Activated CD8-positive, alpha-beta T cell treated with anti-CD3 and anti-CD28 coated beads for 36 hours (primary cell): ENCODE data around the gene PDE4B. TPM values are rescaled to one million over a fixed set of nuclear protein-coding genes. Genes with fewer than 3 reads are reported as not detected.

Source experiments
- ATAC-seq: fragments of 200-7000 bp; cut with Tn5 transposase; one replicate; pipeline ENCODE4 v1.10.0; 2021; ENCODE audit warnings: mild to moderate bottlenecking, moderate library complexity
- CTCF ChIA-PET: fragments of 350-600 bp; sonication (Branson Sonifier 250); formaldehyde crosslinking; loops from one replicate; lab custom pipeline; 2021; ENCODE audit warnings: antibody characterized with exemption; lab: Charles Lee
- POLR2A ChIA-PET: fragments of 350-600 bp; sonication (Branson Sonifier 250); formaldehyde crosslinking; loops from one replicate; lab custom pipeline; 2021; ENCODE audit warnings: antibody characterized with exemption; lab: Charles Lee
- DNase-seq: peaks from one replicate; pipeline ENCODE4 v3.0.0-alpha.2; 2020
- H3K27ac Mint-ChIP-seq: one replicate; pipeline ENCODE4 v1.8.0; 2021; ENCODE audit warnings: mild to moderate bottlenecking, mixed read lengths
- H3K27me3 Mint-ChIP-seq: one replicate; pipeline ENCODE4 v1.8.0; 2021; ENCODE audit warnings: mixed read lengths
- H3K36me3 Mint-ChIP-seq: one replicate; pipeline ENCODE4 v1.8.0; 2021; ENCODE audit warnings: low read depth, mixed read lengths
- H3K4me1 Mint-ChIP-seq: one replicate; pipeline ENCODE4 v1.8.0; 2021; ENCODE audit warnings: low read depth, mixed read lengths
- H3K4me3 Mint-ChIP-seq: one replicate; pipeline ENCODE4 v1.8.0; 2021; ENCODE audit warnings: mild to moderate bottlenecking, moderate library complexity, mixed read lengths
- H3K9me3 Mint-ChIP-seq: one replicate; pipeline ENCODE4 v1.8.0; 2021; ENCODE audit warnings: mixed read lengths
- intact Hi-C: fragments of 100-400 bp; cut with micrococcal nuclease; formaldehyde crosslinking; loops from one replicate; pipeline ENCODE4 v1.10.0; 2022
- total RNA-seq, 2 experiments: library from RNA; stranded (reverse); gene quantifications; one replicate each; pipeline ENCODE4 v1.2.3, GENCODE V29; 2021
- TF ChIP-seq, protein P1 (sequence below): fragments of 200-600 bp; IDR thresholded peaks from one replicate; pipeline ENCODE4 v1.8.0; 2022; ENCODE audit warnings: antibody characterized with exemption, mild to moderate bottlenecking

Gene PDE4B
- total RNA-seq, 2 experiments from 2014 or later: 32.4 to 33.1 TPM

DNA sequence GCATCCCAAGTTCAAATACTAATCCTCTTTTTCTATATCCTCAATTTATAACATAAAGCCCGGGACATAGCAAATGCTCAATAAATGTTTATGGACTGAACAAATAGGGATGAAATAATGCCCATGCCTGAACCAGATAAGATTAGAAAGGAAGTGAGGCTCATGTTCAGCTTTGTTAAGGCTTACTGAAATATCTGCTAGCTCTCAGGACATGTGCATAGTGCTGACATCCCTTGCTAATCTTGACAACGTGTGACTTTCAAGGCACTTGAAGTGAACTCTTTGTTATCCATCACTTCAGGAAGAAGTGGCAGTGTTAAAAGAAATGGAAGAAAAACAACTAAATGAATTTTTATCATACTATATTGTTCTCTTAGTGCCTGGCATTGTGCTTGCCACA lies 481.0 kb downstream of the PDE4B start:
- no peak for ATAC-seq
- H3K9me3 Mint-ChIP-seq: peaks cover 1% of the 10 kb centered on the region
- H3K27me3 Mint-ChIP-seq: no peaks in the 10 kb centered on the region
- CTCF ChIA-PET: interaction anchor here (0.6 to 5.8 kb wide), 7 partner anchors 18 to 1933 kb away, joined by 3 to 44 read pairs (median 10); no protein-coding TSS in a partner anchor
- no peak for DNase-seq
- TF ChIP-seq, protein P1, sequence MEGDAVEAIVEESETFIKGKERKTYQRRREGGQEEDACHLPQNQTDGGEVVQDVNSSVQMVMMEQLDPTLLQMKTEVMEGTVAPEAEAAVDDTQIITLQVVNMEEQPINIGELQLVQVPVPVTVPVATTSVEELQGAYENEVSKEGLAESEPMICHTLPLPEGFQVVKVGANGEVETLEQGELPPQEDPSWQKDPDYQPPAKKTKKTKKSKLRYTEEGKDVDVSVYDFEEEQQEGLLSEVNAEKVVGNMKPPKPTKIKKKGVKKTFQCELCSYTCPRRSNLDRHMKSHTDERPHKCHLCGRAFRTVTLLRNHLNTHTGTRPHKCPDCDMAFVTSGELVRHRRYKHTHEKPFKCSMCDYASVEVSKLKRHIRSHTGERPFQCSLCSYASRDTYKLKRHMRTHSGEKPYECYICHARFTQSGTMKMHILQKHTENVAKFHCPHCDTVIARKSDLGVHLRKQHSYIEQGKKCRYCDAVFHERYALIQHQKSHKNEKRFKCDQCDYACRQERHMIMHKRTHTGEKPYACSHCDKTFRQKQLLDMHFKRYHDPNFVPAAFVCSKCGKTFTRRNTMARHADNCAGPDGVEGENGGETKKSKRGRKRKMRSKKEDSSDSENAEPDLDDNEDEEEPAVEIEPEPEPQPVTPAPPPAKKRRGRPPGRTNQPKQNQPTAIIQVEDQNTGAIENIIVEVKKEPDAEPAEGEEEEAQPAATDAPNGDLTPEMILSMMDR: no peak
- H3K4me1 Mint-ChIP-seq: peaks cover 80% of the 10 kb centered on the region
- intact Hi-C loops: loop anchor here (2.0 kb wide), 1 partner anchor 101 kb away; no protein-coding TSS in a partner anchor
- no peak overlapping the region for H3K4me3 Mint-ChIP-seq
- H3K36me3 Mint-ChIP-seq: no peaks in the 10 kb centered on the region
- no peak overlapping the region for H3K27ac Mint-ChIP-seq
- POLR2A ChIA-PET: interaction anchor here (0.8 to 3.6 kb wide), 5 partner anchors 9 to 62 kb away, joined by 3 to 23 read pairs (median 5); no protein-coding TSS in a partner anchor

- intact Hi-C loops: loop anchor here (1.0 to 5.0 kb wide), 4 partner anchors 9 to 163 kb away; no protein-coding TSS in a partner anchor
- H3K36me3 Mint-ChIP-seq: no peaks in the 10 kb centered on the region
- DNase-seq (peak; percentile 48), ATAC-seq (peak; percentile 38)
- no peak overlapping the region for H3K4me3 Mint-ChIP-seq
- ChIA-PET POLR2A (interaction anchor here (1.1 to 3.6 kb wide), 8 partner anchors 10 to 88 kb away, joined by 3 to 23 read pairs (median 4); no protein-coding TSS in a partner anchor), CTCF (interaction anchor here (0.8 to 5.8 kb wide), 18 partner anchors 8 to 172 kb away, joined by 3 to 44 read pairs (median 6); no protein-coding TSS in a partner anchor)
- TF ChIP-seq, protein P1: no peak
- peaks cover 1% of the 10 kb centered on the region for H3K9me3 Mint-ChIP-seq
- H3K27ac Mint-ChIP-seq: peak overlapping the region; percentile 14
- H3K27me3 Mint-ChIP-seq: no peaks in the 10 kb centered on the region
- H3K4me1 Mint-ChIP-seq: peaks cover 84% of the 10 kb centered on the region
Observed at GRCh38 chr1:66274634-66275033, 481.9 kb downstream of the PDE4B start.

- H3K4me1 Mint-ChIP-seq: peaks cover 88% of the 10 kb centered on the region
- intact Hi-C loops: loop anchor here (1.0 to 5.0 kb wide), 4 partner anchors 8 to 162 kb away; no protein-coding TSS in a partner anchor
Observed at GRCh38 chr1:66275083-66275482, 482.4 kb downstream of the PDE4B start.

DNA sequence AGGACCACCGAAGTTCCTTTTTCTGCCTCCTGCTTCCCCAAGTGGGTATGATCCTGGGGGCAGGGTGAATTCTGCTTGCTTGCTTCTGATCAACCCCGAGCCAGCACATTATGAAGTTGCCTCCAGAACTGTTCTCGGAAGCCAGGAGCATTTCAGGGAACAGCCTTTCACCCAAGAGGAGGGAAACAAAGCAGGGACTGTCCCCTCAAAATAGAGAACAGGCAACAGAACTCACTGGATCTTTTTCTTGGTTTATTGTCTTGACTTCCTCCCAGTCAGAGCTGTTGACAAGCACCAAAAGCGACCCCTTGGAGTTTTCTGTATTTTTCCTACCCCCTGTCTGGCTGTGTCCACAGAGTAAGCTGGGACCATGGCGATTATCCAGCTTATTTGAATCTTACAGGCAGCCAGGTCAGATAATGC lies 482.9 kb downstream of the PDE4B start:
- no peaks in the 10 kb centered on the region for H3K36me3 Mint-ChIP-seq
- TF ChIP-seq, protein P1: no peak

More at GRCh38 chr1:66275083-66275482, 482.4 kb downstream of the PDE4B start:
- peaks cover 1% of the 10 kb centered on the region for H3K9me3 Mint-ChIP-seq
- peak overlapping the region; percentile 16 for H3K4me3 Mint-ChIP-seq
- ChIA-PET CTCF (interaction anchor here (0.8 to 5.8 kb wide), 19 partner anchors 8 to 171 kb away, joined by 3 to 44 read pairs (median 6); no protein-coding TSS in a partner anchor), POLR2A (interaction anchor here (1.1 to 3.6 kb wide), 9 partner anchors 11 to 87 kb away, joined by 3 to 23 read pairs (median 4); no protein-coding TSS in a partner anchor)
- TF ChIP-seq, protein P1: no peak
- ATAC-seq: peak; percentile 45
- no peak for DNase-seq
- H3K27me3 Mint-ChIP-seq: no peaks in the 10 kb centered on the region
- H3K36me3 Mint-ChIP-seq: no peaks in the 10 kb centered on the region
- peak overlapping the region; percentile 87 for H3K27ac Mint-ChIP-seq

More for the DNA sequence above, 482.9 kb downstream of the PDE4B start:
- H3K9me3 Mint-ChIP-seq: peaks cover 1% of the 10 kb centered on the region
- intact Hi-C loops: loop anchor here (1.0 to 5.0 kb wide), 4 partner anchors 8 to 162 kb away; no protein-coding TSS in a partner anchor
- peak overlapping the region; percentile 87 for H3K27ac Mint-ChIP-seq
- ChIA-PET CTCF (interaction anchor here (0.9 to 5.8 kb wide), 18 partner anchors 12 to 229 kb away, joined by 3 to 44 read pairs (median 6); no protein-coding TSS in a partner anchor), POLR2A (interaction anchor here (0.6 to 3.6 kb wide), 8 partner anchors 10 to 71 kb away, joined by 3 to 23 read pairs (median 4); no protein-coding TSS in a partner anchor)
- DNase-seq: peak; percentile 58
- no peaks in the 10 kb centered on the region for H3K27me3 Mint-ChIP-seq
- peak overlapping the region; percentile 44 for H3K4me3 Mint-ChIP-seq
- peak; percentile 8 for ATAC-seq
- peaks cover 88% of the 10 kb centered on the region for H3K4me1 Mint-ChIP-seq
